Measurements from ENCODE around the gene SSR3. TPM values are rescaled to one million over a fixed set of nuclear protein-coding genes. Genes with fewer than 3 reads are reported as not detected.

SSR3 gene
- total and polyA plus RNA-seq, 7 donors, result 53.2 to 252 (median 71.5) TPM

GRCh38 chr3:156583469-156583868 is 28.6 kb upstream of the SSR3 start:
- H3K36me3 ChIP-seq (ENCODE audit: insufficient read depth in 1 of 2, low read depth in 1 of 2), result no peaks in the 10 kb centered on the region
- H3K4me3 ChIP-seq, result no peak overlapping the region
- no peak for TF ChIP-seq CTCF (IDR thresholded peaks at IDR 0.05)
- no peaks in the 10 kb centered on the region for H3K9me3 ChIP-seq
- intact Hi-C loops (cut with DNase I), result no loop called here
- ATAC-seq (no peak), DNase-seq (no peak)
- H3K27me3 ChIP-seq (ENCODE audit: insufficient read depth in 3 of 3, low read length in 2 of 3), result no peaks in the 10 kb centered on the region
- peaks cover 13% of the 10 kb centered on the region for H3K4me1 ChIP-seq
- no peak overlapping the region for H3K27ac ChIP-seq

GRCh38 chr3:156582532-156583183 is 27.7 kb upstream of the SSR3 start:
- 82 to 84% (median 84%) methylated on average over 4 of the region's 4 CpGs for WGBS, 3 donors
- Histone ChIP-seq H3K4me3 (no peak overlapping the region), H3K4me1 (peaks cover 11% of the 10 kb centered on the region), H3K27ac (no peak overlapping the region), H3K27me3 (ENCODE audit: insufficient read depth in 3 of 3, low read length in 2 of 3) (no peaks in the 10 kb centered on the region), H3K9me3 (no peaks in the 10 kb centered on the region), H3K36me3 (ENCODE audit: insufficient read depth in 1 of 2, low read depth in 1 of 2) (no peaks in the 10 kb centered on the region)
- no peak for DNase-seq
- no peak for ATAC-seq
- intact Hi-C loops (cut with DNase I), result no loop called here
- TF ChIP-seq CTCF (IDR thresholded peaks at IDR 0.05), result no peak

GRCh38 chr3:156581954-156582353 is 27.0 kb upstream of the SSR3 start:
- DNase-seq, result no peak
- Histone ChIP-seq H3K4me1 (peaks cover 4% of the 10 kb centered on the region), H3K4me3 (no peak overlapping the region), H3K27me3 (ENCODE audit: insufficient read depth in 3 of 3, low read length in 2 of 3) (no peaks in the 10 kb centered on the region), H3K9me3 (no peaks in the 10 kb centered on the region), H3K36me3 (ENCODE audit: insufficient read depth in 1 of 2, low read depth in 1 of 2) (no peaks in the 10 kb centered on the region), H3K27ac (no peak overlapping the region)
- intact Hi-C loops (cut with DNase I), result no loop called here
- no peak for TF ChIP-seq CTCF (IDR thresholded peaks at IDR 0.05)
- ATAC-seq, result no peak

- no peak for ATAC-seq
- Histone ChIP-seq H3K4me3 (no peak overlapping the region), H3K27me3 (ENCODE audit: insufficient read depth in 3 of 3, low read length in 2 of 3) (no peaks in the 10 kb centered on the region), H3K27ac (no peak overlapping the region), H3K9me3 (no peaks in the 10 kb centered on the region), H3K36me3 (ENCODE audit: insufficient read depth in 1 of 2, low read depth in 1 of 2) (no peaks in the 10 kb centered on the region), H3K4me1 (no peaks in the 10 kb centered on the region)
- intact Hi-C loops (cut with DNase I), result no loop called here
- DNase-seq, result no peak
- no peak for TF ChIP-seq CTCF (IDR thresholded peaks at IDR 0.05)
- 91 to 94% (median 93%) methylated on average over 4 of the region's 4 CpGs for WGBS, 3 donors
Measured at GRCh38 chr3:156581033-156581432, 26.1 kb upstream of the SSR3 start.

- H3K27ac ChIP-seq, result no peak overlapping the region
- intact Hi-C loops (cut with DNase I), result no loop called here
- H3K9me3 ChIP-seq, result no peaks in the 10 kb centered on the region
- H3K4me3 ChIP-seq, result no peak overlapping the region
- TF ChIP-seq CTCF (IDR thresholded peaks at IDR 0.05), result no peak
- no peak for ATAC-seq
- H3K4me1 ChIP-seq, result no peaks in the 10 kb centered on the region
- 58 to 73% (median 65%) methylated on average over 2 of the region's 2 CpGs for WGBS, 3 donors
- no peak for DNase-seq
- no peaks in the 10 kb centered on the region for H3K27me3 ChIP-seq (ENCODE audit: insufficient read depth in 3 of 3, low read length in 2 of 3)
- H3K36me3 ChIP-seq (ENCODE audit: insufficient read depth in 1 of 2, low read depth in 1 of 2), result no peaks in the 10 kb centered on the region
Measured at GRCh38 chr3:156579427-156579851, 24.5 kb upstream of the SSR3 start.
